IPS-18a (cell line): ENCODE data around the gene LRCH1.

Source experiments
- H3K27ac ChIP-seq: one replicate; pipeline ENCODE4 v1.5.1; 2013; ENCODE audit warnings: low read length
- H3K27me3 ChIP-seq: one replicate; pipeline ENCODE4 v1.6.1; 2013; ENCODE audit warnings: mild to moderate bottlenecking, low read length; ENCODE audit not compliant: control insufficient read depth, insufficient read depth
- H3K36me3 ChIP-seq: one replicate; pipeline ENCODE4 v1.6.1; 2013; ENCODE audit warnings: low read depth, low read length; ENCODE audit not compliant: control insufficient read depth
- H3K4me1 ChIP-seq: one replicate; pipeline ENCODE4 v1.6.1; 2013; ENCODE audit warnings: low read depth, low read length; ENCODE audit not compliant: control insufficient read depth
- H3K4me3 ChIP-seq: one replicate; pipeline ENCODE4 v1.5.1; 2013; ENCODE audit warnings: low read length
- H3K9ac ChIP-seq: one replicate; pipeline ENCODE4 v1.6.1; 2013; ENCODE audit warnings: mild to moderate bottlenecking, low read length, moderate library complexity
- H3K9me3 ChIP-seq: one replicate; pipeline ENCODE4 v1.6.1; 2013; ENCODE audit warnings: low read depth, low read length; ENCODE audit not compliant: control insufficient read depth

Gene LRCH1

GRCh38 chr13:46598820-46599180, 45.8 kb downstream of the LRCH1 start:
- no peak overlapping the region for H3K27ac ChIP-seq
- no peaks in the 10 kb centered on the region for H3K9me3 ChIP-seq
- no peaks in the 10 kb centered on the region for H3K36me3 ChIP-seq
- H3K4me1 ChIP-seq = no peaks in the 10 kb centered on the region
- no peaks in the 10 kb centered on the region for H3K27me3 ChIP-seq
- no peak overlapping the region for H3K4me3 ChIP-seq
- no peak overlapping the region for H3K9ac ChIP-seq

DNA sequence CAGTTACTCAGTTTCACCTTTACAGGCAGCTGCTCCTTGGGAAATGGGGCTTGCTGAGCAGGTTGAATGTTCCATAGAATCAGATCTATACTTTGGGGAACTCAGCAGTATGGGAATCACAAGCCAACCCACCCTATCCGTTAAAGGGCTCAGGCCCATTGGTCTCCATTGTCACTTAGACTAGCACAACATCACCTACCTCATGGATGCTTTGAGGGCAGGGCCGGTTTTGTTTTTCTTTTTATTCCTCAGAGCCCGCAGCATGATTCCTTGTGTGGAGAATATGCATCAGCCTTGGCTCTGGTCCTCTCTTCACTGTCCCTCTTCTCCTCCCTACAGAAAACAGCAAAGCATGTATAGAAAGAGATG, 48.0 kb downstream of the LRCH1 start:
- H3K4me1 ChIP-seq = no peaks in the 10 kb centered on the region
- no peaks in the 10 kb centered on the region for H3K9me3 ChIP-seq
- no peaks in the 10 kb centered on the region for H3K36me3 ChIP-seq
- H3K9ac ChIP-seq = no peak overlapping the region
- H3K4me3 ChIP-seq = no peak overlapping the region
- no peaks in the 10 kb centered on the region for H3K27me3 ChIP-seq
- H3K27ac ChIP-seq = no peak overlapping the region

- H3K9ac ChIP-seq = no peak overlapping the region
- H3K27me3 ChIP-seq = no peaks in the 10 kb centered on the region
- no peaks in the 10 kb centered on the region for H3K9me3 ChIP-seq
- no peaks in the 10 kb centered on the region for H3K36me3 ChIP-seq
- no peaks in the 10 kb centered on the region for H3K4me1 ChIP-seq
- H3K27ac ChIP-seq = no peak overlapping the region
- no peak overlapping the region for H3K4me3 ChIP-seq
These were observed 49.6 kb downstream of the LRCH1 start for GRCh38 chr13:46602531-46602930.

GRCh38 chr13:46603165-46603603, 50.2 kb downstream of the LRCH1 start:
- no peak overlapping the region for H3K4me3 ChIP-seq
- H3K27ac ChIP-seq = no peak overlapping the region
- H3K4me1 ChIP-seq = no peaks in the 10 kb centered on the region
- H3K27me3 ChIP-seq = no peaks in the 10 kb centered on the region
- no peak overlapping the region for H3K9ac ChIP-seq
- no peaks in the 10 kb centered on the region for H3K36me3 ChIP-seq
- no peaks in the 10 kb centered on the region for H3K9me3 ChIP-seq

DNA sequence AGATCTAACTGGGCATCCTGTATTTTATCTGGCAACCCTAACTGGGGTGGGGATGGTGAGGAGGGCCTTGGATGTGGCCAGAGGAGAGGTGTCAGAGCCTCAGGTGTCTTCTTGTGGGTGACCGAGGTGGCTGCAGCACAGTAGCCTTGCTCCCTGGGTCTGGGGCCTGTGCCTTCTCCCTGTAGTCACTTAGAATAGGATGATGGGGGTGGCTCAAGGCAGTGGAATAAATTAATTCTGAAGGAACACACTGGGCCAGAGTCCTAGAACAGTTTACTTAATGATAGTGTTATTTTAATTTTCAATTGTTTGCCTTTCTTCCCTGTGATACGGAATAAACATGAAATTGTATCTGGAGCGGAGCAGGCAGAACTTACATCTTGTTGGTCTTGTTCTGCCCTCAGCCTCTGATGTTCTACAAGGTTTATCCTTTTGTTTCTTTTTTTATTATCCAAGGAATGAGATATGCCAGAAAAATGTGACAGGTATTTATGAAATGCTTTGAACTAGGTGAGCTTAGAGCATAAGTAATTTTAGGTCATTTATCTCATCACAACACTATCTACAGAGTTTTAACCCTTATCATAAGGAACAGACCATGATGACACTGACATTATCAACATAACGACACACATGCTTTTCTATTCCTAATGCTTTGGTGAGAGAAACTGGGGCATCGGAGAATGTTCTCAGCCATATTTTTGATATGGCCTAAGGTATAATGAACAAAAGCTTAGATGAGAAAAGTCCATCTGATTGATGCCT, 51.4 kb downstream of the LRCH1 start:
- H3K9ac ChIP-seq = no peak overlapping the region
- no peak overlapping the region for H3K27ac ChIP-seq
- H3K4me3 ChIP-seq = no peak overlapping the region
- H3K36me3 ChIP-seq = no peaks in the 10 kb centered on the region
- H3K9me3 ChIP-seq = no peaks in the 10 kb centered on the region
- H3K4me1 ChIP-seq = no peaks in the 10 kb centered on the region
- no peaks in the 10 kb centered on the region for H3K27me3 ChIP-seq

- H3K27ac ChIP-seq = no peak overlapping the region
- no peak overlapping the region for H3K9ac ChIP-seq
- H3K4me1 ChIP-seq = no peaks in the 10 kb centered on the region
- H3K27me3 ChIP-seq = no peaks in the 10 kb centered on the region
- no peak overlapping the region for H3K4me3 ChIP-seq
- H3K36me3 ChIP-seq = no peaks in the 10 kb centered on the region
- H3K9me3 ChIP-seq = no peaks in the 10 kb centered on the region
These were observed 52.3 kb downstream of the LRCH1 start for GRCh38 chr13:46605076-46605824.

- Histone ChIP-seq H3K27me3 (no peaks in the 10 kb centered on the region), H3K27ac (no peak overlapping the region), H3K4me1 (no peaks in the 10 kb centered on the region), H3K9ac (no peak overlapping the region), H3K4me3 (no peak overlapping the region), H3K9me3 (no peaks in the 10 kb centered on the region), H3K36me3 (no peaks in the 10 kb centered on the region)
These were observed 53.0 kb downstream of the LRCH1 start for GRCh38 chr13:46605825-46606554.

GRCh38 chr13:46606970-46607369, 54.0 kb downstream of the LRCH1 start:
- Histone ChIP-seq H3K9me3 (no peaks in the 10 kb centered on the region), H3K27me3 (no peaks in the 10 kb centered on the region), H3K4me3 (no peak overlapping the region), H3K36me3 (no peaks in the 10 kb centered on the region), H3K27ac (no peak overlapping the region), H3K9ac (no peak overlapping the region), H3K4me1 (no peaks in the 10 kb centered on the region)

DNA sequence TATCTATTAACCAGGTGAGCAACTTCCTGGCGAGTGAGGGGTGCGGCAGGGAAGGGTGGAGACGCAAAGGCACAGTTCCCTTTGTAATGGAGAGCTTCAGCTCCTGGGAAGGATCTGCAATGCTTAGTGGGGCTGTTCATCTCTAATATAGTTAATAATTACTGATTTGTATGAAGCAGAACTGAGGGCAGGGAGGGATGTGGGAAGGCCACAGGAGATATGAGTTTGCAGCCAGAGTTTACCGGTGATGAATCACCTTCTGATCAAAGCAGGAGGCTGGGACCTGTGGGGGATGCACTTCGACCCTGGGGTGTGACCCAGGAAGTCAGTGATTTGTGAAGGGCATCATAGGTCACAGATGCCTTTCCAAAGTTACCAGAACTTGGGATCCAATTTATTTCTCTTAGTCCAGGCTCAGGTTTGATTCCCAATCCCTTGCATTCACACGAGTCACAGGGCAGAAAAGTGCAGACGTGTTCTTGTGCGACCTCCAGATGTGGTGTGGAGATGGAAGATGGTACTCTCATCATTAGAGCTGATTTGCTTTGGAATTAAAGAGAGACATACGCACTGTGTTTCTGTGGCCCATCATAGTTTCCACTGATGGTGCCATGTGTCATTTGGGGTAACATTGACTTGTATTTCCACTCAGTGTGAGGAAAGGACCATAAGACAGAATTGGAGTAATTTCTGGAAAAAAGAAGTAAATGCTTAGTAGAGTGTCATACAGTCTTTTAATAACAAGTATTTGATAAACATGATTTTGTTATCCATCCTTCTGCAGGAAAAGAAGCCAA, 55.0 kb downstream of the LRCH1 start:
- H3K9me3 ChIP-seq = no peaks in the 10 kb centered on the region
- H3K9ac ChIP-seq = no peak overlapping the region
- H3K27me3 ChIP-seq = no peaks in the 10 kb centered on the region
- H3K4me1 ChIP-seq = no peaks in the 10 kb centered on the region
- no peaks in the 10 kb centered on the region for H3K36me3 ChIP-seq
- H3K27ac ChIP-seq = no peak overlapping the region
- no peak overlapping the region for H3K4me3 ChIP-seq

GRCh38 chr13:46609052-46609451, 56.1 kb downstream of the LRCH1 start:
- Histone ChIP-seq H3K4me3 (no peak overlapping the region), H3K27me3 (no peaks in the 10 kb centered on the region), H3K9me3 (no peaks in the 10 kb centered on the region), H3K4me1 (no peaks in the 10 kb centered on the region), H3K36me3 (no peaks in the 10 kb centered on the region), H3K27ac (no peak overlapping the region), H3K9ac (no peak overlapping the region)

DNA sequence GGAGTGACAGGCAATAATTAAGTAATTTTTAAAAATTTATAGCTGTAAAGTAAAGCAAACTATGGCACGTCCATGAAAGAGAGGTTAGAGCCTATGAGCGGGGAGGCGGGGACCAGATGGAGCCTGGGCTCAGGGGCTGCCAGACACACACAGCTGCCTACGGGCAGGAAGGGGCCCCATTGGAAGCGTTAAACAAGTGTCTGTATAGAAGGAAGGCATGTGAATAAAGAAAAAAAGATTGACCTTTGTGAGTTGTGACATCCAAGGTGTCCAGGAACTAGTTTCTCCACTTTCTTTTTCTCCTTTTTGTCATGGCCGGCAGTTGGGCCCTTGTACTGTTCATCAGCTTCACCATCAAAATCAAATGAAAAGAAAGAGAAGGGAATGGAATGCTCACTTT, 56.8 kb downstream of the LRCH1 start:
- Histone ChIP-seq H3K9ac (no peak overlapping the region), H3K4me3 (no peak overlapping the region), H3K36me3 (no peaks in the 10 kb centered on the region), H3K9me3 (no peaks in the 10 kb centered on the region), H3K27me3 (no peaks in the 10 kb centered on the region), H3K27ac (no peak overlapping the region), H3K4me1 (no peaks in the 10 kb centered on the region)
